ENCODE data around the gene SOHLH2.
A peak's percentile ranks its signal among the peaks of the same experiment; 100 is the strongest.

The SOHLH2 gene

GRCh38 chr13:36175621-36176020 lies 38.7 kb downstream of the SOHLH2 start:
- no peak for DNase-seq

GRCh38 chr13:36174923-36175322 lies 39.4 kb downstream of the SOHLH2 start:
- no peak for TF ChIP-seq CTCF (IDR thresholded peaks at IDR 0.05; ENCODE audit: low read depth, low read length)
- DNase-seq = no peak
- Histone ChIP-seq H3K9me3 (no peaks in the 10 kb centered on the region), H3K4me1 (no peaks in the 10 kb centered on the region), H3K36me3 (no peaks in the 10 kb centered on the region), H3K4me3 (ENCODE audit: low read depth, low read length) (no peak overlapping the region), H3K27me3 (no peaks in the 10 kb centered on the region)

More at GRCh38 chr13:36175621-36176020, 38.7 kb downstream of the SOHLH2 start:
- no peaks in the 10 kb centered on the region for H3K27me3 ChIP-seq
- no peak overlapping the region for H3K4me3 ChIP-seq (ENCODE audit: low read depth, low read length)
- no peaks in the 10 kb centered on the region for H3K36me3 ChIP-seq
- H3K4me1 ChIP-seq = no peaks in the 10 kb centered on the region
- TF ChIP-seq CTCF (IDR thresholded peaks at IDR 0.05; ENCODE audit: low read depth, low read length) = no peak
- H3K9me3 ChIP-seq = no peaks in the 10 kb centered on the region

- DNase-seq = no peak
- H3K4me1 ChIP-seq = no peaks in the 10 kb centered on the region
- no peaks in the 10 kb centered on the region for H3K36me3 ChIP-seq
- H3K9me3 ChIP-seq = no peaks in the 10 kb centered on the region
- no peak overlapping the region for H3K4me3 ChIP-seq (ENCODE audit: low read depth, low read length)
- no peak for TF ChIP-seq CTCF (IDR thresholded peaks at IDR 0.05; ENCODE audit: low read depth, low read length)
- no peaks in the 10 kb centered on the region for H3K27me3 ChIP-seq
Measured at GRCh38 chr13:36173571-36174322, 40.6 kb downstream of the SOHLH2 start.

- H3K36me3 ChIP-seq = no peaks in the 10 kb centered on the region
Measured at GRCh38 chr13:36166046-36166445, 48.3 kb downstream of the SOHLH2 start.

GRCh38 chr13:36163809-36164308 lies 50.5 kb downstream of the SOHLH2 start:
- Histone ChIP-seq H3K27me3 (no peaks in the 10 kb centered on the region), H3K4me3 (ENCODE audit: low read depth, low read length) (no peak overlapping the region), H3K4me1 (peaks cover 6% of the 10 kb centered on the region; the same call in 1 of the 2 replicates), H3K36me3 (no peaks in the 10 kb centered on the region), H3K9me3 (no peaks in the 10 kb centered on the region)
- no peak for TF ChIP-seq CTCF (IDR thresholded peaks at IDR 0.05; ENCODE audit: low read depth, low read length)
- peak; percentile 59 for DNase-seq

More at GRCh38 chr13:36166046-36166445, 48.3 kb downstream of the SOHLH2 start:
- no peaks in the 10 kb centered on the region for H3K9me3 ChIP-seq
- no peak for TF ChIP-seq CTCF (IDR thresholded peaks at IDR 0.05; ENCODE audit: low read depth, low read length)
- no peak for DNase-seq
- H3K4me3 ChIP-seq (ENCODE audit: low read depth, low read length) = no peak overlapping the region
- H3K4me1 ChIP-seq = peaks cover 6% of the 10 kb centered on the region; the same call in 1 of the 2 replicates
- no peaks in the 10 kb centered on the region for H3K27me3 ChIP-seq

- Histone ChIP-seq H3K27me3 (no peaks in the 10 kb centered on the region), H3K9me3 (no peaks in the 10 kb centered on the region), H3K4me1 (peaks cover 6% of the 10 kb centered on the region; the same call in 1 of the 2 replicates), H3K4me3 (ENCODE audit: low read depth, low read length) (no peak overlapping the region), H3K36me3 (no peaks in the 10 kb centered on the region)
- no peak for DNase-seq
- no peak for TF ChIP-seq CTCF (IDR thresholded peaks at IDR 0.05; ENCODE audit: low read depth, low read length)
Measured at GRCh38 chr13:36163286-36163685, 51.1 kb downstream of the SOHLH2 start.

All from BE2C (cell line).